Common myeloid progenitor, CD34-positive (primary cell): Measurements from ENCODE around the gene MORN4.

ENCODE experiments used
- CTCF ChIA-PET: fragments of 350-600 bp; sonication (Branson Sonifier 250); formaldehyde crosslinking; loops from one replicate; lab custom pipeline; 2021; ENCODE audit warnings: antibody characterized with exemption; lab: Charles Lee
- POLR2A ChIA-PET: fragments of 350-600 bp; sonication (Branson Sonifier 250); formaldehyde crosslinking; loops from one replicate; lab custom pipeline; 2021; ENCODE audit warnings: antibody characterized with exemption; lab: Charles Lee
- DNase-seq, 3 donors: peaks; one replicate each; pipeline versions ENCODE4 v3.0.0 to v3.0.0-alpha.2; 2013
- H3K27ac ChIP-seq, 2 experiments: 1 replicate in 1 of 2; 2 replicates in 1 of 2; pipeline ENCODE4 v1.7.0; 2013; ENCODE audit warnings: inconsistent platforms in 2 of 2, low read length in 2 of 2, mild to moderate bottlenecking in 2 of 2, low read depth in 1 of 2, moderate library complexity in 1 of 2; ENCODE audit not compliant: severe bottlenecking in 2 of 2, insufficient read depth in 1 of 2, poor library complexity in 1 of 2
- H3K27me3 ChIP-seq, 5 experiments: replicated peaks in 2 of 5; 1 replicate in 3 of 5; 2 replicates in 2 of 5; pipeline versions ENCODE4 v1.6.1 to v1.7.0; 2013; ENCODE audit warnings: low read length in 4 of 5, mild to moderate bottlenecking in 2 of 5, moderate library complexity in 2 of 5, inconsistent platforms in 1 of 5; ENCODE audit not compliant: insufficient read depth in 5 of 5, control insufficient read depth in 4 of 5
- H3K36me3 ChIP-seq, 4 experiments: 1 replicate in 2 of 4; 2 replicates in 2 of 4; pipeline versions ENCODE4 v1.6.1 to v1.7.0; 2013; ENCODE audit warnings: low read length in 3 of 4, control low read depth in 1 of 4, mild to moderate bottlenecking in 1 of 4; ENCODE audit not compliant: control insufficient read depth in 4 of 4, insufficient read depth in 4 of 4
- H3K4me1 ChIP-seq, 4 experiments: 1 replicate in 3 of 4; 2 replicates in 1 of 4; pipeline versions ENCODE4 v1.6.1 to v1.7.1; 2013; ENCODE audit warnings: low read length in 3 of 4, mild to moderate bottlenecking in 3 of 4, control low read depth in 1 of 4, inconsistent platforms in 1 of 4, moderate library complexity in 1 of 4; ENCODE audit not compliant: control insufficient read depth in 4 of 4, insufficient read depth in 4 of 4; ENCODE audit errors: control extremely low read depth in 1 of 4
- H3K4me3 ChIP-seq, 7 experiments: 1 replicate in 4 of 7; 2 replicates in 3 of 7; pipeline versions ENCODE4 v1.5.1 to v1.7.0; 2013; ENCODE audit warnings: mild to moderate bottlenecking in 7 of 7, low read length in 6 of 7, moderate library complexity in 6 of 7, inconsistent platforms in 2 of 7, low read depth in 2 of 7, control low read depth in 1 of 7; ENCODE audit not compliant: insufficient read depth in 4 of 7, control insufficient read depth in 1 of 7; ENCODE audit errors: extremely low read depth in 1 of 7
- H3K9me3 ChIP-seq, 5 experiments: 1 replicate in 4 of 5; 2 replicates in 1 of 5; pipeline versions ENCODE4 v1.6.1 to v1.7.1; 2013; ENCODE audit warnings: low read length in 4 of 5, mild to moderate bottlenecking in 2 of 5, inconsistent platforms in 1 of 5, low read depth in 1 of 5, moderate library complexity in 1 of 5; ENCODE audit not compliant: control insufficient read depth in 4 of 5, insufficient read depth in 2 of 5; ENCODE audit errors: control extremely low read depth in 1 of 5
- WGBS: methylation state at CpG from one replicate; pipeline ENCODE4 v1.1.5; 2013; ENCODE audit not compliant: insufficient coverage; 5-methylcytosine and 5-hydroxymethylcytosine counted together

MORN4 gene

DNA sequence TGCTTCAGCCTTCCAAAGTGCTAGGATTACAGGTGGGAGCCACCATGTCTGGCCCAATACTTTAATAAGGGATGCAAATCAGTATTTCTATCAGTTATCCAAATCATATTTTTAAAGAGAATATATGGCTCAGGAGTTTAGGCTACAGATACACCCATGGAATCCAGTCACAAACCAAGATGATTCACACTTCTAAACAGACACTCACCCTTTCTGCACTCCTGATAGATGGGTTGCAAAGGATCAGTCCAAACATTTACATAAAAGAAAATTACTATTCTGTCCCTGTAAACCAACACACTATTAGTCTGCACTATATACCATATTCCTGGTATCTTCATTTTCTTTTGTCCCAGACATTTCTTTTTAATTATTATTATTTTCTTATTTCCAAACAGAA, 2.2 kb downstream of the MORN4 start:
- Histone ChIP-seq H3K27ac (no peak overlapping the region), H3K4me1 (peaks cover 0 to 11% (median 9%) of the 10 kb centered on the region in 4 experiments), H3K36me3 (no peaks in the 10 kb centered on the region), H3K9me3 (no peaks in the 10 kb centered on the region), H3K4me3 (no peak overlapping the region), H3K27me3 (no peaks in the 10 kb centered on the region)
- ChIA-PET POLR2A (no interaction called here), CTCF (no interaction called here)
- DNase-seq: no peak

DNA sequence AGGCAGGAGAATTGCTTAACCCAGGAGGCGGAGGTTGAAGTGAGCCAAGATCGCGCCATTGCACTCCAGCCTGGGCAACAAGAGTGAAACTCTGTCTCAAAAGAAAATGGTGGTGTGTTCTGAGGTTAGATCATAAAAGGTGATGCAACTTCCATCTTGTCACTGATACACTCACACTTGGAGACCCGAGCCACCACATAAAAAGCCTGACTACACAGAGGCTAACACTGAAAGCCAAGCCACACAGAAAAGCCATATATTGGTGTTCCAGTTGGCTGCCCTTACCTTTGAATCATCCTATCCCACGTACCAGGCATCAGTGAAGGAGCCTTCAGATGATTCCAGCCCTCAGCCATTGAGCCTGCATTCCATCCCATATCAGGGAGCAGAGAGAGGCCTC, 4.0 kb downstream of the MORN4 start:
- Histone ChIP-seq H3K4me1 (peaks cover 0 to 11% (median 9%) of the 10 kb centered on the region in 4 experiments), H3K4me3 (no peak overlapping the region), H3K36me3 (no peaks in the 10 kb centered on the region), H3K27me3 (no peaks in the 10 kb centered on the region), H3K27ac (no peak overlapping the region), H3K9me3 (no peaks in the 10 kb centered on the region)
- POLR2A ChIA-PET: no interaction called here
- no peak for DNase-seq
- 93% methylated on average over 3 of the region's 5 CpGs for WGBS
- CTCF ChIA-PET: no interaction called here

DNA sequence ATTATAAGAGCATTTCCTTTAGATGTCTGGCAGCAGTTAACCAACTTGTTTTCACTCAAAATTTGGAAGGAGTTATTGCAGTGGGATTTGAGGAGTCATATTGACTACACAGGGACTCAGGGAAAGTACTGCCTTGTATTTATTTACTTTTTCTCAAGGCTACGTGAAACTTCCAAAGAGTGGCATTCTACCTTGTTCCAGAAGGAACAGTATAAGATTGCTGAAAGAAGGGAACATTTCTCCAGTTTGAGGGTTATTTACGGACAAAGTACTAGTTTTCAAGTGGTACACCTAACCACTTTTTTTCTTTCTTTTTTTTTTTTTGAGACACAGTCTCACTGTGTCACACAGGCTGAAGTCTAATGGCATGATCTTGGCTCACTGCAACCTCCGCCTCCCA, 5.1 kb downstream of the MORN4 start:
- H3K4me3 ChIP-seq: no peak overlapping the region
- no peaks in the 10 kb centered on the region for H3K27me3 ChIP-seq
- WGBS: 86% methylated on average over 1 of the region's 3 CpGs
- H3K36me3 ChIP-seq: no peaks in the 10 kb centered on the region
- no peak overlapping the region for H3K27ac ChIP-seq
- peaks cover 0 to 7% (median 6%) of the 10 kb centered on the region in 4 experiments for H3K4me1 ChIP-seq
- H3K9me3 ChIP-seq: no peaks in the 10 kb centered on the region
- POLR2A ChIA-PET: interaction anchor here (0.6 kb wide), 1 partner anchor 31 kb away, joined by 4 read pairs; no protein-coding TSS in a partner anchor
- no peak for DNase-seq
- CTCF ChIA-PET: interaction anchor here (1.3 to 1.8 kb wide), 2 partner anchors 11 to 104 kb away, joined by 3 to 4 read pairs; no protein-coding TSS in a partner anchor

DNA sequence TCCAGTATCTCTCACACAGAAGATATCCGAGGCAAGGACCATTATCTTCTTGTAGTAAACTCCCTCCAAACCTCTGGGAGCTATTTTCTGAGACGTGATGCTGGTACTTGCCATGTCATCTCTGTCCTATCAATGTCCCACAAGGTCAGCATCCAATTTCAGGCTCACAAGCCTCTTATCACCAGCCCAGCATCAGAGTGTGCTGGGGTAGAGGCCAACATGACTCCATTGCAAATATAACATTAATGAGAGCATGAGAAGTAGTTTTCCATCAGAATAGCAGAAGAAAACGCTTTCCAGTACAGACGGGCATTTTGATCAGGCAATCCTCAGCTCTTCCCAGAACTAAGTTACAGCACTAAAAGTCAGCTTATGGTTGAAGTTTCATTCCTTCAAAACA, 5.6 kb downstream of the MORN4 start:
- no peak for DNase-seq
- Histone ChIP-seq H3K4me3 (no peak overlapping the region), H3K4me1 (peaks cover 0 to 4% (median 3%) of the 10 kb centered on the region in 4 experiments), H3K36me3 (no peaks in the 10 kb centered on the region), H3K27ac (no peak overlapping the region), H3K27me3 (no peaks in the 10 kb centered on the region), H3K9me3 (no peaks in the 10 kb centered on the region)
- CTCF ChIA-PET: interaction anchor here (0.9 to 1.8 kb wide), 3 partner anchors 11 to 181 kb away, joined by 3 to 4 read pairs (median 3); no protein-coding TSS in a partner anchor
- 97% methylated on average over 4 of the region's 4 CpGs for WGBS
- POLR2A ChIA-PET: interaction anchor here (0.6 kb wide), 1 partner anchor 31 kb away, joined by 4 read pairs; no protein-coding TSS in a partner anchor

DNA sequence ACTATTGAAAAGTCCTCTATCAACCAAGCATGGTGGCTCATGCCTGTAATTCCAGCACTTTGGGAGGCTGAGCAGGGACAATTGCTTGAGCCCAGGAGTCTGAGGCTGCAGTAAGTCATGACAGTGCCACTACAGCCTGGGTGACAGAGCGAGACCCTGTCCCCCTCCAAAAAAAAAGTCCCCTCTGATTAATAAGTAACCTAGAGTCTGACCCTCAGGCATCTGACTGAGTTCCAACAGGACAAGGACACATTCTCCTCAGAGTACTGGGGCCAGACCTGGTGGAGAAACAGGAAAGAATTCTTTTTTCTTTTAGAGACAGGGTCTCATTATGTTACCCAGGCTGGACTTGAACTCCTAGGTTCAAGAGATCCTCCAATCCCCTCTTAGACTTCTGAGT, 10.0 kb downstream of the MORN4 start:
- Histone ChIP-seq H3K9me3 (no peaks in the 10 kb centered on the region), H3K27me3 (no peaks in the 10 kb centered on the region), H3K4me3 (no peak overlapping the region), H3K27ac (no peak overlapping the region), H3K36me3 (peaks cover 0 to 2% (median 0%) of the 10 kb centered on the region in 4 experiments), H3K4me1 (no peaks in the 10 kb centered on the region)
- DNase-seq: no peak
- ChIA-PET CTCF (no interaction called here), POLR2A (no interaction called here)
- WGBS: 100% methylated on average over 1 of the region's 1 CpG

DNA sequence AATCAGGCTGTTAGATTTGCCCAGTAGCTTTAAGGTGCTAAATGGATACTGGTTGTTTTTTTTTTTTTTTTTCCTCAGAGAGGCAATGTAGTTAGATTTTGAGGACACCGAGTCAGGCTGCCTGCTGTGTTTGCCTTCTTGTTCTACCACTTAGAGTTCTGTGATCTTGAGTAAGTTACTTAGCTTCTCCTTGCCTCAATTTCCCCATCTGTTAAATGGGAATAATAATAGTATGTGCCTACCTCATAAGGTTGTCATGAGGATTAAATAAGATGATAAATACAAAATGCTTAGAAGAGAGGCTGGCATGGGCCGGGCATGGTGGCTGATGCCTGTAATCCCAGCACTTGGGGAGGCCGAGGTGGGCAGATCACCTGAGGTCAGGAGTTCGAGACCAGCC, 14.6 kb downstream of the MORN4 start:
- Histone ChIP-seq H3K4me3 (no peak overlapping the region), H3K4me1 (no peaks in the 10 kb centered on the region), H3K9me3 (no peaks in the 10 kb centered on the region), H3K27ac (no peak overlapping the region), H3K27me3 (no peaks in the 10 kb centered on the region), H3K36me3 (peaks cover 0 to 4% (median 1%) of the 10 kb centered on the region in 4 experiments)
- 100% methylated on average over 1 of the region's 4 CpGs for WGBS
- DNase-seq: no peak
- CTCF ChIA-PET: no interaction called here
- POLR2A ChIA-PET: no interaction called here

DNA sequence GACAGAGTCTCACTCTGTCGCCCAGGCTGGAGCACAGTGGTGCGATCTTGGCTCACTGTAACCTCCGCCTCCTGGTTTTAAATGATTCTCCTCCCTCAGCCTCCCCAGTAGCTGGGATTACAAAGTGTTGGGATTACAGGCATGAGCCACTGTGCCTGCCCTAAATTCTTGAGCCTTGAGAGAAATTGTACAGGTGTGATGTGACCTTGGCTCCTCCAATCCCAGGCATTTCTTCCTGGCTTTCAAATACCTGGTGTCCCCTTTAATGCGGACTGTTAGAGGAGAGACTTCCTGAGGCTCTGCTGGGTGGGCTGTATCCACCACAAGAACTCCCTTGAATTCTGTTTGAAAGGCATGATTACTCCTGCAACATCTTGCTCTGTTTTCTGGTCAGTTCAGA, 15.0 kb downstream of the MORN4 start:
- DNase-seq: no peak
- Histone ChIP-seq H3K36me3 (peaks cover 0 to 4% (median 1%) of the 10 kb centered on the region in 4 experiments), H3K27me3 (no peaks in the 10 kb centered on the region), H3K27ac (no peak overlapping the region), H3K9me3 (no peaks in the 10 kb centered on the region), H3K4me1 (no peaks in the 10 kb centered on the region), H3K4me3 (no peak overlapping the region)
- WGBS: no CpG with 5 or more reads among the region's 4 CpGs
- ChIA-PET CTCF (interaction anchor here (0.7 kb wide), 1 partner anchor 153 kb away, joined by 3 read pairs; no protein-coding TSS in a partner anchor), POLR2A (no interaction called here)
